ENCODE measurements around the gene HGS.

GRCh38 chr17:81636505-81637288 is 47.1 kb upstream of the HGS start, which contains the start of the genes NPLOC4 and TSPAN10:
- TF ChIP-seq EZH2 (IDR thresholded peaks at IDR 0.05; ENCODE audit: insufficient read depth, poor library complexity, severe bottlenecking) (no peak), EZH2phosphoT487 (IDR thresholded peaks at IDR 0.05; ENCODE audit: insufficient read depth, low read depth) (no peak)
